ENCODE data around the gene BRD4.

DNA sequence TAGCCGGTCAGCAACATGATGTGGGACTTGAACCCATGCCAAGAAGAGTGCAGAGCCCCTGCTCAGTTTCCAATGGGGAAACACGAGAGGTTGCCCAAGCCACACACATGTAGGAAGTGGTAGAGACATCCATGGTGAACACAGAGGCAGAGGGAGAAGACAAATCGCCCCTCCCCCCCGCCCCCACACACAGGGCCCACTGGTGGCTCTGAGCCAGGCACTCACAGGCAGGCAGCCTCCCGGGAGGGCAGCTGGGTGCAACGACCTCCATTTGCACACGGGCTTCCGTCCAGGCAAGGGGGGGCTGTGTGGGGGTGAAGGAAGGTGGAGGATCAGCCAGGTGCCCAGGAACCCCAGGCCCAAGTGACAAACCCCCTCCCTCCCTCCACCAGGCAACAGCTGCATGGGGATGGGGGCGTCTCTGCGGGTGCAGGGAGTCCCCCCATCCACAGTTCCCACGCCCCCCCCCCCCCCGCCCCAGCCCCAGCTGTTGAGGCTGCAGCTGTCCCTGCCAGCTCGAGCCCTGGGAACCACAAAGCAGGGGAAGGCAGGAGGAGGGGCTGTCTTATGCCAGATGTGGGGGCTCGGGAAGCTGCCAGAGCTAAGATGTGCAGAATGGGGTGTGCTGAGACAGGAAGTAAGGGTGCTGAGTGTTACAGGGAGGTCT, 134.9 kb downstream of the BRD4 start:
- TF ChIP-seq, protein P1, sequence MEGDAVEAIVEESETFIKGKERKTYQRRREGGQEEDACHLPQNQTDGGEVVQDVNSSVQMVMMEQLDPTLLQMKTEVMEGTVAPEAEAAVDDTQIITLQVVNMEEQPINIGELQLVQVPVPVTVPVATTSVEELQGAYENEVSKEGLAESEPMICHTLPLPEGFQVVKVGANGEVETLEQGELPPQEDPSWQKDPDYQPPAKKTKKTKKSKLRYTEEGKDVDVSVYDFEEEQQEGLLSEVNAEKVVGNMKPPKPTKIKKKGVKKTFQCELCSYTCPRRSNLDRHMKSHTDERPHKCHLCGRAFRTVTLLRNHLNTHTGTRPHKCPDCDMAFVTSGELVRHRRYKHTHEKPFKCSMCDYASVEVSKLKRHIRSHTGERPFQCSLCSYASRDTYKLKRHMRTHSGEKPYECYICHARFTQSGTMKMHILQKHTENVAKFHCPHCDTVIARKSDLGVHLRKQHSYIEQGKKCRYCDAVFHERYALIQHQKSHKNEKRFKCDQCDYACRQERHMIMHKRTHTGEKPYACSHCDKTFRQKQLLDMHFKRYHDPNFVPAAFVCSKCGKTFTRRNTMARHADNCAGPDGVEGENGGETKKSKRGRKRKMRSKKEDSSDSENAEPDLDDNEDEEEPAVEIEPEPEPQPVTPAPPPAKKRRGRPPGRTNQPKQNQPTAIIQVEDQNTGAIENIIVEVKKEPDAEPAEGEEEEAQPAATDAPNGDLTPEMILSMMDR (IDR thresholded peaks at IDR 0.05), result no peak
- no peak for TF ChIP-seq POLR2AphosphoS5 (IDR thresholded peaks at IDR 0.05)
- no peak for TF ChIP-seq POLR2A (IDR thresholded peaks at IDR 0.05)

Measured in upper lobe of left lung (tissue), 4 donors.